ENCODE measurements around the gene RABL6.

Gene RABL6

GRCh38 chr9:136858452-136858843 is 50.7 kb downstream of the RABL6 start:
- no peaks in the 10 kb centered on the region for H3K4me1 ChIP-seq (ENCODE audit: control insufficient read depth, insufficient read depth, low read length)
- ChIA-PET POLR2A (interaction anchor here (1.1 to 1.7 kb wide), 4 partner anchors 10 to 177 kb away, joined by 3 to 5 read pairs (median 4); partner anchors contain the start of genes AJM1 and TRAF2), CTCF (no interaction called here)
- H3K36me3 ChIP-seq (ENCODE audit: control insufficient read depth in 2 of 2, insufficient read depth in 1 of 2, low read length in 2 of 2) = peaks cover 0 to 55% of the 10 kb centered on the region in 2 experiments; a peak in 1 of 3 replicates
- no peak for TF ChIP-seq ZNF501 (tag by site-specific recombination; IDR thresholded peaks at IDR 0.05)
- no peak for TF ChIP-seq ZNF148 (tag by site-specific recombination; IDR thresholded peaks at IDR 0.05; ENCODE audit: borderline replicate concordance)
- no peak for TF ChIP-seq ZNF311 (tag by site-specific recombination; IDR thresholded peaks at IDR 0.05; ENCODE audit: borderline replicate concordance)
- no peak for TF ChIP-seq MYNN (tag by site-specific recombination; IDR thresholded peaks at IDR 0.05; ENCODE audit: borderline replicate concordance)
- no peak for TF ChIP-seq ZNF274 (IDR thresholded peaks at IDR 0.05; ENCODE audit: low read length)
- no peak for TF ChIP-seq ZNF274 (tag by site-specific recombination; IDR thresholded peaks at IDR 0.05; ENCODE audit: borderline replicate concordance)
- TF ChIP-seq ZNF223 (tag by site-specific recombination; IDR thresholded peaks at IDR 0.05) = no peak
- TF ChIP-seq ZFP3 (tag by site-specific recombination; IDR thresholded peaks at IDR 0.05; ENCODE audit: low read depth) = no peak
- TF ChIP-seq BCL6B (tag by site-specific recombination; IDR thresholded peaks at IDR 0.05) = no peak
- TF ChIP-seq ZIC2 (tag by site-specific recombination; IDR thresholded peaks at IDR 0.05) = no peak
- TF ChIP-seq ZNF18 (tag by site-specific recombination; IDR thresholded peaks at IDR 0.05) = no peak
- no peak for TF ChIP-seq SCRT2 (tag by site-specific recombination; IDR thresholded peaks at IDR 0.05)
- TF ChIP-seq ZNF544 (tag by site-specific recombination; IDR thresholded peaks at IDR 0.05) = no peak
- TF ChIP-seq ZNF792 (tag by site-specific recombination; IDR thresholded peaks at IDR 0.05) = no peak
- no peak for TF ChIP-seq EGR2 (tag by site-specific recombination; IDR thresholded peaks at IDR 0.05; ENCODE audit: low read depth)
- no peak for TF ChIP-seq ZNF621 (tag by site-specific recombination; IDR thresholded peaks at IDR 0.05)
- TF ChIP-seq KLF1 (tag by site-specific recombination; IDR thresholded peaks at IDR 0.05) = no peak
- no peak for TF ChIP-seq ZSCAN30 (tag by site-specific recombination; IDR thresholded peaks at IDR 0.05)
- no peaks in the 10 kb centered on the region for H3K9me3 ChIP-seq (ENCODE audit: control insufficient read depth, insufficient read depth, low read depth, low read length)
- H3K4me3 ChIP-seq (ENCODE audit: low read depth, low read length) = no peak overlapping the region
- H3K27ac ChIP-seq (ENCODE audit: extremely low read depth, low read depth, low read length) = no peak overlapping the region

- no peak overlapping the region for H3K4me3 ChIP-seq (ENCODE audit: low read depth, low read length)
- H3K9me3 ChIP-seq (ENCODE audit: control insufficient read depth, insufficient read depth, low read depth, low read length) = no peaks in the 10 kb centered on the region
- H3K4me1 ChIP-seq (ENCODE audit: control insufficient read depth, insufficient read depth, low read length) = no peaks in the 10 kb centered on the region
- CTCF ChIA-PET = no interaction called here
- H3K36me3 ChIP-seq (ENCODE audit: control insufficient read depth in 2 of 2, insufficient read depth in 1 of 2, low read length in 2 of 2) = peaks cover 0 to 62% of the 10 kb centered on the region in 2 experiments; a peak in 2 of 3 replicates
- POLR2A ChIA-PET = interaction anchor here (0.5 to 1.7 kb wide), 6 partner anchors 10 to 893 kb away, joined by 3 to 5 read pairs (median 4); partner anchors contain the start of genes AJM1 and TRAF2
- H3K27ac ChIP-seq (ENCODE audit: extremely low read depth, low read depth, low read length) = no peak overlapping the region
- TF ChIP-seq ZNF248 (tag by site-specific recombination; IDR thresholded peaks at IDR 0.05) (no peak), RBAK (tag by site-specific recombination; IDR thresholded peaks at IDR 0.05) (no peak), ZBTB48 (tag by site-specific recombination; IDR thresholded peaks at IDR 0.05) (peak; percentile 59), ZFP69B (tag by site-specific recombination; IDR thresholded peaks at IDR 0.05) (0 out of 2 replicates have a peak, but pooled peaks have one; percentile 42), GLIS2 (tag by site-specific recombination; IDR thresholded peaks at IDR 0.05) (0 out of 2 replicates have a peak, but pooled peaks have one; percentile 11), ZNF670 (tag by site-specific recombination; IDR thresholded peaks at IDR 0.05; ENCODE audit: low read depth) (no peak), PATZ1 (tag by site-specific recombination; IDR thresholded peaks at IDR 0.05) (0 out of 2 replicates have a peak, but pooled peaks have one; percentile 29), ZNF48 (tag by site-specific recombination; IDR thresholded peaks at IDR 0.05) (no peak), ZNF768 (tag by site-specific recombination; IDR thresholded peaks at IDR 0.05) (no peak)
Measured at GRCh38 chr9:136858844-136859757, 51.4 kb downstream of the RABL6 start.
